Parathyroid adenoma (tissue), 2 donors: ENCODE measurements around the gene ABI3BP.

Experiments used
- H2AFZ ChIP-seq: fragments of 300-600 bp; sonication (generic); one replicate; pipeline ENCODE4 v1.7.0; 2017; ENCODE audit warnings: antibody characterized with exemption, mild to moderate bottlenecking
- H3K27ac ChIP-seq: fragments of 300-600 bp; sonication (generic); one replicate; pipeline ENCODE4 v1.7.0; 2017
- H3K27me3 ChIP-seq: fragments of 300-600 bp; sonication (generic); one replicate; pipeline ENCODE4 v1.7.0; 2017; ENCODE audit warnings: low read length; ENCODE audit not compliant: control insufficient read depth, insufficient read depth
- H3K36me3 ChIP-seq: fragments of 300-600 bp; sonication (generic); one replicate; pipeline ENCODE4 v1.7.0; 2017; ENCODE audit warnings: low read length; ENCODE audit not compliant: control insufficient read depth, insufficient read depth
- H3K4me1 ChIP-seq: fragments of 300-600 bp; sonication (generic); one replicate; pipeline ENCODE4 v1.7.0; 2017; ENCODE audit warnings: control low read depth
- H3K4me2 ChIP-seq: fragments of 300-600 bp; sonication (generic); one replicate; pipeline ENCODE4 v1.7.0; 2017; ENCODE audit warnings: low read length
- H3K4me3 ChIP-seq: fragments of 300-600 bp; sonication (generic); one replicate; pipeline ENCODE4 v1.7.0; 2017; ENCODE audit warnings: low read depth, low read length
- H3K79me2 ChIP-seq: fragments of 300-600 bp; sonication (generic); one replicate; pipeline ENCODE4 v1.7.0; 2017; ENCODE audit warnings: control low read depth
- H3K9ac ChIP-seq: fragments of 300-600 bp; sonication (generic); one replicate; pipeline ENCODE4 v1.7.0; 2017; ENCODE audit warnings: mild to moderate bottlenecking
- H3K9me3 ChIP-seq: fragments of 300-600 bp; sonication (generic); one replicate; pipeline ENCODE4 v1.7.0; 2017; ENCODE audit warnings: low read length; ENCODE audit not compliant: control insufficient read depth
- TF ChIP-seq, protein P1 (sequence below): fragments of 300-600 bp; sonication (generic); IDR thresholded peaks from one replicate; pipeline ENCODE4 v1.7.0; 2017; ENCODE audit warnings: antibody characterized with exemption, mild to moderate bottlenecking
- donor health status: primary hyperparathyroidism.

The ABI3BP gene

DNA sequence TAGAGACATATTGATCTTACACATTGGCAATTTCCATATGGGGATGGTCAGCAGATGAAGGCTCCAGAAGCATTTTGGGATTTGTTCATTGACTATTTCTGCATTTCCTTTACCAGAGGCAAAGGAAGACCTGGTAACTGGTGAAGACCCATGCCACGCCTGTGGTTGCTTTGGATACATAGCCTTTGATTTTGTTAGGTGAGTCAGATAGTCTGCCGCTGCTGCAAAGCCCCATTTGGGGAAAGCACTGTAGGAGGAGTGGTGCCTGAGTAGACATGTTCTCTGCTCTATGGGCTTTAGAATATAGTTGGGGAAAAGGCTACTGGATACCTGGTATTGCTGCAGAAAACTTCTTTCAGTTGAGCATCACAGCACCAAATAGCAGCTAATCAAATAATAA lies 227.2 kb downstream of the ABI3BP start:
- H3K4me2 ChIP-seq: no peak overlapping the region
- H3K79me2 ChIP-seq: no peaks in the 10 kb centered on the region
- H3K27me3 ChIP-seq: no peaks in the 10 kb centered on the region
- H3K36me3 ChIP-seq: no peaks in the 10 kb centered on the region
- no peak overlapping the region for H3K9ac ChIP-seq
- TF ChIP-seq, protein P1, sequence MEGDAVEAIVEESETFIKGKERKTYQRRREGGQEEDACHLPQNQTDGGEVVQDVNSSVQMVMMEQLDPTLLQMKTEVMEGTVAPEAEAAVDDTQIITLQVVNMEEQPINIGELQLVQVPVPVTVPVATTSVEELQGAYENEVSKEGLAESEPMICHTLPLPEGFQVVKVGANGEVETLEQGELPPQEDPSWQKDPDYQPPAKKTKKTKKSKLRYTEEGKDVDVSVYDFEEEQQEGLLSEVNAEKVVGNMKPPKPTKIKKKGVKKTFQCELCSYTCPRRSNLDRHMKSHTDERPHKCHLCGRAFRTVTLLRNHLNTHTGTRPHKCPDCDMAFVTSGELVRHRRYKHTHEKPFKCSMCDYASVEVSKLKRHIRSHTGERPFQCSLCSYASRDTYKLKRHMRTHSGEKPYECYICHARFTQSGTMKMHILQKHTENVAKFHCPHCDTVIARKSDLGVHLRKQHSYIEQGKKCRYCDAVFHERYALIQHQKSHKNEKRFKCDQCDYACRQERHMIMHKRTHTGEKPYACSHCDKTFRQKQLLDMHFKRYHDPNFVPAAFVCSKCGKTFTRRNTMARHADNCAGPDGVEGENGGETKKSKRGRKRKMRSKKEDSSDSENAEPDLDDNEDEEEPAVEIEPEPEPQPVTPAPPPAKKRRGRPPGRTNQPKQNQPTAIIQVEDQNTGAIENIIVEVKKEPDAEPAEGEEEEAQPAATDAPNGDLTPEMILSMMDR: no peak
- H3K9me3 ChIP-seq: no peaks in the 10 kb centered on the region
- H3K4me3 ChIP-seq: no peak overlapping the region
- H3K4me1 ChIP-seq: peaks cover 10% of the 10 kb centered on the region
- peak overlapping the region; percentile 32 for H3K27ac ChIP-seq
- peak overlapping the region; percentile 53 for H2AFZ ChIP-seq

DNA sequence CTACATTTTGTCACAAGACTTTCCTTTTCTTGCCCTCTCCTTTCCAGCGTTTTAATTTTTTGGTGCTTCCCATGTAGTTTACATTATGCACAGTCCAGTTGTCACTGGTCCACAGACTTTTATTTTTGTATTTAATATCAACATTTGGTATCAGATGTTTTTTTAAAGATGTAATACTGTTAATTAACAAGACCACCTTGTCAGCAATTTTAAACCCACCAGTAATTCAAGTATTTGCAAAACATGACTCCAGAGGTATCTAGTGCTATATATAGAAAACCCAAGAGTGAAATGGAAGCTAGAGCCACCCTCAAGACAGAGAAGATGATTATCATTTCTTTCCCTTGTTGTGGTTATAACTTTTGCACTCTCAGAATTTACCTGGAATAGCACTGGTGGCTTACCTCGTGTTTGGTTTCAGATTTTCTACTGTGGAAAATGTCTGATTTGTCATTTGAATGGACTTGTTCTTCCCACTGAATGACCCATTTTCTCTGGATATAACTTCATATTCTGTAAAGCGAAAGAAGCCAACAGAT lies 227.7 kb downstream of the ABI3BP start:
- TF ChIP-seq, protein P1: no peak
- Histone ChIP-seq H3K79me2 (no peaks in the 10 kb centered on the region), H3K9ac (no peak overlapping the region), H3K4me2 (no peak overlapping the region), H3K36me3 (no peaks in the 10 kb centered on the region), H2AFZ (peak overlapping the region; percentile 53), H3K27me3 (no peaks in the 10 kb centered on the region), H3K27ac (peak overlapping the region; percentile 32), H3K9me3 (no peaks in the 10 kb centered on the region), H3K4me3 (no peak overlapping the region), H3K4me1 (peaks cover 15% of the 10 kb centered on the region)

DNA sequence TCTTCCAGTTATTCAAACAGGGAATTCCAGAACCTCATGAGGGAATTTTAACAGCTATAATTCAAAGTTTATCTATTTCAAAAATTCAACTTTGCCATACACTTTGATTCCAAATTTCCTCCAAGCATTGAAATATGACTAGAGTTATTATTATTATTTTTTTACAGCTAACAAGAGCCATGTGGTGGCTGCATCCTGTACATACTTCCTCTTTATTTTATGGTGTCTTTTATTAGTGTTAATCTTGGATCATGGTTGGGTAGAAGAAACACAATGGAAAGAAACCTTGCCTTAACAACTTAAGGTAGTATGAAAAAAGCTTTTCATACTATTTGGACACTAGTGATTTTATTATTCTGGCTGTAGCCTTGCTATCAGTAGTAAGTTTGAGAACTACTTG lies 231.3 kb downstream of the ABI3BP start:
- no peak overlapping the region for H3K9ac ChIP-seq
- no peaks in the 10 kb centered on the region for H3K79me2 ChIP-seq
- TF ChIP-seq, protein P1: no peak
- H2AFZ ChIP-seq: no peak overlapping the region
- no peak overlapping the region for H3K4me2 ChIP-seq
- H3K36me3 ChIP-seq: no peaks in the 10 kb centered on the region
- H3K4me1 ChIP-seq: peaks cover 35% of the 10 kb centered on the region
- no peak overlapping the region for H3K27ac ChIP-seq
- no peak overlapping the region for H3K4me3 ChIP-seq
- H3K9me3 ChIP-seq: no peaks in the 10 kb centered on the region
- no peaks in the 10 kb centered on the region for H3K27me3 ChIP-seq

DNA sequence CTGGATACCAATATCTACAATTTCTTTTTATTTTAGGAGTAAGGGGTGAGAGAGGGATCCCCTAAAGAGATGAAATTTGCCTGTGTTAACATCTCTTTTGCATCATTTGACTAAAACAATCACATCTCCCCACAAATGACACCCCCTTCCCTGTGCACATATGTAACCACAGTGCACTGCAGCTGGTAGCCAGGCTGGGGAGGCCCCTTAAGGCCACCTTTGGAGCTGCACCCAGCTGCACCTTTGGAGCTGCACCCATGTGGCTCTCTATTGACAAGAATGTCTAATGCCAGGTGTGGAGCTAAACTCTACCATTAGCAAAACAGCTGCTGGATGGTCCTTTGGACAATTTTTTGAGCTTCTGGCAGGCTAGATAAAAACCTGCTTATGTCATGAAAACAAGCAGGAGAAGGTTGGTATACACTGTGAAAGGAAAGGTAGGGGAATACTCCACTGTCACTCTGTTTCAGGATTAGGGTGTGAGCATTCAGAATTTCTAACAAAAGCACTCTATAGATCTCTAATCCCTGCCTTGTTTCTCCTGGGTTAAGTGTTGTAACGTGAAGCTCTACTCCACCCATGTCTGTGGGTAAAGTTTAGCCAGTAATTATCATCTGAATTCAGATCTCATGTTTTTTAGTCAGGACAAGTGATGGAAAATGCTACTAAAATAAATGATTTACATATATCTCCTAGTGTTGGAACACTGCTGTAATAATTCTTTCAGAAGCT lies 231.8 kb downstream of the ABI3BP start:
- no peaks in the 10 kb centered on the region for H3K27me3 ChIP-seq
- H3K27ac ChIP-seq: no peak overlapping the region
- no peaks in the 10 kb centered on the region for H3K9me3 ChIP-seq
- H3K79me2 ChIP-seq: no peaks in the 10 kb centered on the region
- no peak overlapping the region for H3K4me2 ChIP-seq
- H3K4me3 ChIP-seq: no peak overlapping the region
- H3K36me3 ChIP-seq: no peaks in the 10 kb centered on the region
- H3K4me1 ChIP-seq: peaks cover 41% of the 10 kb centered on the region
- TF ChIP-seq, protein P1: peak; percentile 48
- no peak overlapping the region for H3K9ac ChIP-seq
- peak overlapping the region; percentile 79 for H2AFZ ChIP-seq

DNA sequence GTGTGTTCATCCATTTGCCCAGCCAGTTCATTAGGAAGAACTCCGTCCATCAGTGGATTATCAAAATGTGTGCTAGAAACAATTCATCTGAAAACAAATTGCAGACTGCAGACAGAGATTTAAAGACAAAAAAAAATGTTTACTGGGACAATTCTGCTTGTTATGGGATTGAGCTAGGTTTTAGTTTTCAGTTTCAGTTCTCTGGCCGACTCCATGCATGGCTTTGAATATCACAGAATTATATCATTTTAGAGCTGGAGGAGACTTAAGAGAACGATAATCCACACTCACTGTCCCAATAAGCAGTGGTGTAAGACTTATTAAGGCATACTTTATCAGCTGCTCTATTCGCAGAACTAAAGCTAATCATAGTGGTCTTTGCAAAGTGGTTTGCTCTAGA lies 232.8 kb downstream of the ABI3BP start:
- Histone ChIP-seq H3K4me1 (peaks cover 47% of the 10 kb centered on the region), H3K27me3 (no peaks in the 10 kb centered on the region), H3K27ac (peak overlapping the region; percentile 66), H3K79me2 (no peaks in the 10 kb centered on the region), H3K4me3 (no peak overlapping the region), H2AFZ (peak overlapping the region; percentile 79), H3K9ac (no peak overlapping the region), H3K9me3 (no peaks in the 10 kb centered on the region), H3K4me2 (no peak overlapping the region), H3K36me3 (no peaks in the 10 kb centered on the region)
- TF ChIP-seq, protein P1: no peak
